A673 (cell line): ENCODE data around the gene NRTN. TPM values are rescaled to one million over a fixed set of nuclear protein-coding genes. Genes with fewer than 3 reads are reported as not detected.

Experiments
- BruUV-seq: library from RNA; stranded (reverse); fragments of 400-500 nt; replicated peaks from 2 replicates; lab custom pipeline; 2021; lab: Mats Ljungman, UMichigan
- CTCF ChIA-PET: fragments of 300-600 bp; sonication (Branson Sonifier 250); formaldehyde crosslinking; loops from one replicate; lab custom pipeline; 2022; ENCODE audit warnings: antibody characterized with exemption; lab: Charles Lee
- POLR2A ChIA-PET: fragments of 300-600 bp; sonication (Branson Sonifier 250); formaldehyde crosslinking; loops from one replicate; lab custom pipeline; 2022; ENCODE audit warnings: antibody characterized with exemption; ENCODE audit not compliant: low non-redundant PET; lab: Charles Lee
- DNase-seq: peaks from one replicate; pipeline ENCODE4 v3.0.0-alpha.2; 2015; ENCODE audit warnings: low spot score
- H3K27ac ChIP-seq: fragments of 200-600 bp; sonication (generic); 2 replicates; pipeline ENCODE4 v1.5.1; 2016; ENCODE audit warnings: mixed run types, low read depth, mild to moderate bottlenecking, mixed read lengths, antibody characterized with exemption, low read length; ENCODE audit not compliant: poor library complexity, severe bottlenecking
- H3K27me3 ChIP-seq: fragments of 200-600 bp; sonication (generic); replicated peaks from 2 replicates; pipeline ENCODE4 v1.6.1; 2017; ENCODE audit warnings: mixed run types, low read depth, mild to moderate bottlenecking, mixed read lengths, antibody characterized with exemption, low read length; ENCODE audit not compliant: insufficient read depth, poor library complexity
- H3K36me3 ChIP-seq: fragments of 200-600 bp; sonication (generic); 2 replicates; pipeline ENCODE4 v1.6.1; 2016; ENCODE audit warnings: mixed run types, mild to moderate bottlenecking, mixed read lengths, antibody characterized with exemption, low read length; ENCODE audit not compliant: insufficient read depth, poor library complexity, severe bottlenecking
- H3K4me1 ChIP-seq: fragments of 200-600 bp; sonication (generic); 2 replicates; pipeline ENCODE4 v1.6.1; 2017; ENCODE audit warnings: mixed run types, mild to moderate bottlenecking, mixed read lengths, antibody characterized with exemption, low read length; ENCODE audit not compliant: insufficient read depth, poor library complexity, severe bottlenecking
- H3K4me3 ChIP-seq: fragments of 200-600 bp; sonication (generic); 2 replicates; pipeline ENCODE4 v1.5.1; 2016; ENCODE audit warnings: low read depth, mixed run types, mild to moderate bottlenecking, mixed read lengths, low read length; ENCODE audit not compliant: poor library complexity, severe bottlenecking
- H3K9me3 ChIP-seq: fragments of 200-600 bp; sonication (generic); 2 replicates; pipeline ENCODE4 v1.6.1; 2016; ENCODE audit warnings: mixed run types, low read depth, mild to moderate bottlenecking, mixed read lengths, antibody characterized with exemption, low read length; ENCODE audit not compliant: poor library complexity, severe bottlenecking
- EZH2 ChIP-seq: fragments of 200-600 bp; sonication (generic); IDR thresholded peaks from 2 replicates; pipeline ENCODE4 v1.6.1; 2017; ENCODE audit warnings: borderline replicate concordance, low read depth, mild to moderate bottlenecking, mixed read lengths, antibody characterized with exemption, low read length; ENCODE audit not compliant: poor library complexity, severe bottlenecking
- intact Hi-C: fragments of 100-400 bp; cut with micrococcal nuclease; formaldehyde crosslinking; loops from one replicate; pipeline ENCODE4 v1.10.0; 2022; ENCODE audit not compliant: unreplicated experiment
- total RNA-seq: library from RNA; stranded (reverse); gene quantifications from 2 replicates; pipeline ENCODE4 v1.2.3, GENCODE V29; 2021
- TF ChIP-seq, protein P1 (sequence below): fragments of 300-800, 200-600 bp; sonication (generic); conservative IDR thresholded peaks from 2 replicates; pipeline ENCODE4 v1.5.1; 2017; ENCODE audit warnings: low read depth, mild to moderate bottlenecking, antibody characterized with exemption, low read length, moderate library complexity, mixed read lengths

The NRTN gene
- total RNA-seq, 1 experiment from 2014 or later = 1.6 TPM

DNA sequence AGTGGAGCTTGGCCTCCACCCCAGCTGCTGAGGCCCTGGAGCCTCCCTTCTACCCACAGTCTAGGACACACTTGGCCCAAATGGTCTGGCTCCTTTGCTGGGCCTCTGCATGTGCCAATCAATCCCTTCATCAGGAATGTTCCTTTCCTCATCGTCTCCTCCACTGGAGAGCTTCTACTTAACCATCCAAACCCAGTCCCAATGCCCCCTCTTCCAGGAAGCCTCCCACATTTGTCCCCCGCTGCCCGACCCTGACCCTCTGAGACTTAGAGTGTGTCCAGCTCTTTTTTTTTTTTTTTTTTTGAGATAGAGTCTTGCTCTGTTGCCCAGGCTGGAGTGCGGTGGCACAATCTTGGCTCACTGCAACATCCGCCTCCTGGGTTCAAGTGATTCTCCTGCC, 16.4 kb upstream of the NRTN start:
- intact Hi-C loops = no loop called here
- no peaks in the 10 kb centered on the region for H3K27me3 ChIP-seq
- H3K27ac ChIP-seq = no peak overlapping the region
- ChIA-PET POLR2A (interaction anchor here (0.6 kb wide), 1 partner anchor 106 kb away, joined by 3 read pairs; no protein-coding TSS in a partner anchor), CTCF (no interaction called here)
- no peaks in the 10 kb centered on the region for H3K9me3 ChIP-seq
- no peak for TF ChIP-seq EZH2
- TF ChIP-seq, protein P1, sequence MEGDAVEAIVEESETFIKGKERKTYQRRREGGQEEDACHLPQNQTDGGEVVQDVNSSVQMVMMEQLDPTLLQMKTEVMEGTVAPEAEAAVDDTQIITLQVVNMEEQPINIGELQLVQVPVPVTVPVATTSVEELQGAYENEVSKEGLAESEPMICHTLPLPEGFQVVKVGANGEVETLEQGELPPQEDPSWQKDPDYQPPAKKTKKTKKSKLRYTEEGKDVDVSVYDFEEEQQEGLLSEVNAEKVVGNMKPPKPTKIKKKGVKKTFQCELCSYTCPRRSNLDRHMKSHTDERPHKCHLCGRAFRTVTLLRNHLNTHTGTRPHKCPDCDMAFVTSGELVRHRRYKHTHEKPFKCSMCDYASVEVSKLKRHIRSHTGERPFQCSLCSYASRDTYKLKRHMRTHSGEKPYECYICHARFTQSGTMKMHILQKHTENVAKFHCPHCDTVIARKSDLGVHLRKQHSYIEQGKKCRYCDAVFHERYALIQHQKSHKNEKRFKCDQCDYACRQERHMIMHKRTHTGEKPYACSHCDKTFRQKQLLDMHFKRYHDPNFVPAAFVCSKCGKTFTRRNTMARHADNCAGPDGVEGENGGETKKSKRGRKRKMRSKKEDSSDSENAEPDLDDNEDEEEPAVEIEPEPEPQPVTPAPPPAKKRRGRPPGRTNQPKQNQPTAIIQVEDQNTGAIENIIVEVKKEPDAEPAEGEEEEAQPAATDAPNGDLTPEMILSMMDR = no peak
- DNase-seq = no peak
- no peak overlapping the region for H3K4me3 ChIP-seq
- H3K36me3 ChIP-seq = peaks cover 49% of the 10 kb centered on the region
- H3K4me1 ChIP-seq = peaks cover 7% of the 10 kb centered on the region
- BruUV-seq = no TSS peak

DNA sequence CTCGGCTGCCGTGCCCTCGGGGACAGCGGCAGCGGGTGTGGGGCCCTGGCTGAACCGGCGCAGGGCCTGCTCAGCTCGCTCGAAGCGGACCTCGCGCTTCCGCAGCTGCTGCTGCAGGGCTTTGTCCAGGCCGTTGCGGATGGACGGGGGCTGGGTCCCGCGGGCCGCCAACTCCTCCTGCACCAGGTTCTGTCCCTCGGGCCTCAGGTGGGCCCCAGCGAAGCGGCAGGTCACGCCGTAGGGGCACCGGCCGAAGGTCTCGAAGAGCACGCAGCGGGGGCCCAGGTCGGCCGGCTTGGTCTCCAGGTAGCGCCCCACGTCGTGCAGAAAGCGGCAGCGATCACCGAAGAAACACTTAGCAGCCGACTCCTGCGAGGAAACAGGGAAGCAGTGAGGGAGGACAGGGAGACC, 15.5 kb upstream of the NRTN start:
- intact Hi-C loops = no loop called here
- Histone ChIP-seq H3K9me3 (no peaks in the 10 kb centered on the region), H3K4me1 (peaks cover 7% of the 10 kb centered on the region), H3K27me3 (no peaks in the 10 kb centered on the region), H3K36me3 (peaks cover 49% of the 10 kb centered on the region), H3K27ac (no peak overlapping the region), H3K4me3 (no peak overlapping the region)
- CTCF ChIA-PET = no interaction called here
- no TSS peak for BruUV-seq
- POLR2A ChIA-PET = interaction anchor here (0.6 kb wide), 1 partner anchor 18 kb away, joined by 20 read pairs; no protein-coding TSS in a partner anchor
- no peak for TF ChIP-seq EZH2
- TF ChIP-seq, protein P1 = no peak
- DNase-seq = no peak

DNA sequence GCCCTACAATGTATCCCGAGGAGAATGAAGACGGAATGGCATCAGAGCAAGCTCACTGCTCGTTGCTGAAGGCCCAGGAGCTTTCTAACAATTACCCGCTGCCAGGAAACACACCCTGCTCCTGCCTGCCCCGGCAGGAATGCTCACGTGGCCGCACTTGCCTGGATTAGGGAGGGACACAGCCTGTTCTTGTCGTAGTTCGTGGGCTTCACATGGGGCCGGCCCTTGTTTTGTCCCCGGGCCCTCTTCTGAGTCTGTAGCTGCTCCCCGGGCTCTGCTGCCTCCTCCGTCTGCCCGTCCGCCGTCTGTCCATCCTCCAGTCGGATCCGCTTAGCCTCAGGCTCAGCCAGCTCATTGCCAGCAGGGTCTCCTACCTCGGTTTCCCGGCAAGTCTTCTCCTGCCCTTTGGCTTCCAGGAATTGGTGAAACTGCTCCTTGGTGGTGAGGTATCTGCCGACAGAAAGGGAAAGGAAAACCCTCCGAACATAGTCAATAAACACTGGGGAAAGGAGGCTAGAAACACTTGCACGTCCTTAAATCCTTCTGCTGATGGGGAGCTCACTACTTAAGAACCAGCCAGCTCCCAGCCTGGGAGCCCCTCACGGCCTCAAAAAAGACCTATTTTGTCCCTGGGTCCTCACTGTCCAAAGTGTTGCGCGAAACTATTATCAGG, 14.8 kb upstream of the NRTN start:
- no peak for TF ChIP-seq EZH2
- TF ChIP-seq, protein P1 = no peak
- ChIA-PET CTCF (interaction anchor here (1.3 kb wide), 1 partner anchor 14 kb away, joined by 5 read pairs; no protein-coding TSS in a partner anchor), POLR2A (no interaction called here)
- H3K4me3 ChIP-seq = peak overlapping the region; percentile 72
- H3K4me1 ChIP-seq = peaks cover 7% of the 10 kb centered on the region
- H3K36me3 ChIP-seq = peaks cover 44% of the 10 kb centered on the region
- H3K9me3 ChIP-seq = no peaks in the 10 kb centered on the region
- no TSS peak for BruUV-seq
- no peak for DNase-seq
- intact Hi-C loops = no loop called here
- H3K27ac ChIP-seq = peak overlapping the region; percentile 98
- no peaks in the 10 kb centered on the region for H3K27me3 ChIP-seq
